ENCODE measurements around the gene APOA4. TPM values are rescaled to one million over a fixed set of nuclear protein-coding genes. Genes with fewer than 3 reads are reported as not detected.

The APOA4 gene
- polyA plus RNA-seq, 1 of the 3 experiments (the other 2 are of a cell fraction) = not detected

- Histone ChIP-seq H3K9me2 (no peaks in the 10 kb centered on the region), H3K27ac (ENCODE audit: low read depth in 2 of 2, low read length in 1 of 2) (no peak overlapping the region), H3K79me2 (ENCODE audit: insufficient read depth) (peaks cover 7% of the 10 kb centered on the region), H3K36me3 (replicated peaks in 1 of 2; ENCODE audit: control insufficient read depth in 1 of 2, insufficient read depth in 2 of 2, low read length in 1 of 2) (peaks cover 35 to 53% of the 10 kb centered on the region in 2 experiments), H3K27me3 (ENCODE audit: insufficient read depth) (no peaks in the 10 kb centered on the region), H3K4me1 (ENCODE audit: control insufficient read depth in 1 of 2, insufficient read depth in 2 of 2, low read depth in 1 of 2, low read length in 1 of 2) (peaks cover 2 to 8% of the 10 kb centered on the region in 2 experiments; a peak in 3 of 4 replicates), H3K4me2 (no peak overlapping the region), H4K20me1 (ENCODE audit: insufficient read depth) (no peaks in the 10 kb centered on the region), H3K4me3 (ENCODE audit: low read depth in 2 of 2, low read length in 1 of 2) (no peak overlapping the region), H3F3A (replicated peaks; ENCODE audit: insufficient read depth) (peaks cover 24% of the 10 kb centered on the region), H2AFZ (ENCODE audit: low read depth) (no peak overlapping the region), H3K9ac (no peak overlapping the region), H3K9me3 (no peaks in the 10 kb centered on the region)
- CTCF ChIA-PET = interaction anchor here (2.8 kb wide), 1 partner anchor 10 kb away, joined by 11 read pairs; the partner anchor contains the start of gene ZPR1
- WGBS (ENCODE audit: low lambda C conversion rate) = 97% methylated on average over 7 of the region's 7 CpGs
- no peak for DNase-seq
- POLR2A ChIA-PET = no interaction called here
- TF ChIP-seq IRF3 (IDR thresholded peaks at IDR 0.05; ENCODE audit: low read depth, low read length) = no peak
- TF ChIP-seq EP300 (IDR thresholded peaks at IDR 0.05; ENCODE audit: borderline replicate concordance in 1 of 2, low read depth in 1 of 2, low read length in 1 of 2) = no peak
- TF ChIP-seq MEF2A (IDR thresholded peaks at IDR 0.05; ENCODE audit: borderline replicate concordance, low read depth) = no peak
- no peak for TF ChIP-seq GABPA (IDR thresholded peaks at IDR 0.05; ENCODE audit: low read depth)
- TF ChIP-seq SIN3A (IDR thresholded peaks at IDR 0.05; ENCODE audit: borderline replicate concordance, low read depth, low read length) = no peak
- TF ChIP-seq RCOR1 (IDR thresholded peaks at IDR 0.05; ENCODE audit: low read length) = no peak
- TF ChIP-seq REST (IDR thresholded peaks at IDR 0.05; ENCODE audit: low read depth, low read length) = no peak
Observed at GRCh38 chr11:116777056-116777455, 46.0 kb downstream of the APOA4 start.

- Histone ChIP-seq H3K36me3 (replicated peaks in 1 of 2; ENCODE audit: control insufficient read depth in 1 of 2, insufficient read depth in 2 of 2, low read length in 1 of 2) (peaks cover 34 to 49% of the 10 kb centered on the region in 2 experiments), H3K4me2 (no peak overlapping the region), H3K9ac (no peak overlapping the region), H4K20me1 (ENCODE audit: insufficient read depth) (no peaks in the 10 kb centered on the region), H3K4me1 (ENCODE audit: control insufficient read depth in 1 of 2, insufficient read depth in 2 of 2, low read depth in 1 of 2, low read length in 1 of 2) (peaks cover 5 to 8% of the 10 kb centered on the region in 2 experiments; a peak in 3 of 4 replicates), H3K9me3 (no peaks in the 10 kb centered on the region), H3K9me2 (no peaks in the 10 kb centered on the region), H3K27me3 (ENCODE audit: insufficient read depth) (no peaks in the 10 kb centered on the region), H3F3A (replicated peaks; ENCODE audit: insufficient read depth) (peaks cover 24% of the 10 kb centered on the region), H2AFZ (ENCODE audit: low read depth) (no peak overlapping the region), H3K79me2 (ENCODE audit: insufficient read depth) (peaks cover 12% of the 10 kb centered on the region), H3K27ac (ENCODE audit: low read depth in 2 of 2, low read length in 1 of 2) (no peak overlapping the region), H3K4me3 (ENCODE audit: low read depth in 2 of 2, low read length in 1 of 2) (no peak overlapping the region)
- no peak for DNase-seq
- ChIA-PET CTCF (interaction anchor here (2.8 kb wide), 1 partner anchor 10 kb away, joined by 11 read pairs; the partner anchor contains the start of gene ZPR1), POLR2A (no interaction called here)
- no peak for TF ChIP-seq NRF1 (IDR thresholded peaks at IDR 0.05; ENCODE audit: low read depth, low read length)
- no peak for TF ChIP-seq PBX3 (IDR thresholded peaks at IDR 0.05)
- no peak for TF ChIP-seq RXRA (IDR thresholded peaks at IDR 0.05; ENCODE audit: borderline replicate concordance, low read depth)
- no peak for TF ChIP-seq FOSL2 (IDR thresholded peaks at IDR 0.05; ENCODE audit: borderline replicate concordance, low read depth)
- TF ChIP-seq SIN3A (IDR thresholded peaks at IDR 0.05; ENCODE audit: borderline replicate concordance, low read depth, low read length) = no peak
- TF ChIP-seq RCOR1 (IDR thresholded peaks at IDR 0.05; ENCODE audit: low read length) = no peak
- no peak for TF ChIP-seq REST (IDR thresholded peaks at IDR 0.05; ENCODE audit: low read depth, low read length)
- TF ChIP-seq YY1 (IDR thresholded peaks at IDR 0.05; ENCODE audit: low read depth) = no peak
- no peak for TF ChIP-seq CTCF (IDR thresholded peaks at IDR 0.05)
- TF ChIP-seq TCF12 (IDR thresholded peaks at IDR 0.05) = no peak
- no peak for TF ChIP-seq MEF2A (IDR thresholded peaks at IDR 0.05; ENCODE audit: borderline replicate concordance, low read depth)
Observed at GRCh38 chr11:116776522-116776984, 46.6 kb downstream of the APOA4 start.

Data from SK-N-SH (cell line).